Kidney capillary endothelial cell (primary cell): Measurements from ENCODE around the gene TTPAL.
A peak's percentile ranks its signal among the peaks of the same experiment; 100 is the strongest.

Experiments
- DNase-seq: peaks from one replicate; pipeline ENCODE4 v3.0.0-alpha.2; 2018; ENCODE audit warnings: low spot score

Gene TTPAL

DNA sequence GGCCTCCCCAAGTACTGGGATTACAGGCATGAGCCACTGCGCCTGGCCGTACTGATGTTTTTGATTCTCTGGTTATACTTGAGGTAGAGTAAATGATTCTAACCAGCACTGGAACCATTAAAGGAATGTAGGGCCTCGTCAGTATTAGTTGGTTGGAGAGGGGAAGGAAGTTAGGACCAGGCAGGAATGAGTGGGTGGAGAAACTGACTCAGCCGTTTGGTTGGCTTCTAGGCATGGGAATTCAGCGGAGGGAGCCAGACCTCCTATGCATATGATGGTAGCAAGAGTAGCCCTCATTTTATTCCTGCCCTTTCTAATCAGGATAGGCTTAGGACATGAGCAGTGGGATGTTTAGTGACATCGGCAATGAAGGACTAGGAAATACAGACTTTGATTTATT is 65.2 kb downstream of the TTPAL start:
- DNase-seq = peak; percentile 72

GRCh38 chr20:44541992-44542391 is 66.3 kb downstream of the TTPAL start:
- no peak for DNase-seq

DNA sequence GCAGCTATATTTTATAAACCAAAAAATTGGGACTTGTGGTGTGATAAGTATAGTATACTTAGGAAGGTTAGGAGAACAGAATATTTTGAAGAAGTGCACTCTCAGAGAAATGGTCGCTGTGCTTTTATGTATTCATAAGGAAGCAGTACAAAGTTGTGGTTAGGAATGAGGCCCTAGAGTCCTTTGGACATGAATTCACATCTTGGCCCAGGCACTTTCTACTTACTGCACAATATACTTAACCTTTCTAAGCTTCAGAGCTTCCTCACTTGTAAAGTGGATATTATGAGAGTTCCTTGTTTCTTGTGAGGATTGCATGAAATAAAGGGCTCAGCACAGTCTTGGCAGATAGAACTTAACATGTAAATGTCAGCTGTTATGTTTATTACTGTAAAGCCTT is 67.2 kb downstream of the TTPAL start:
- DNase-seq = no peak

DNA sequence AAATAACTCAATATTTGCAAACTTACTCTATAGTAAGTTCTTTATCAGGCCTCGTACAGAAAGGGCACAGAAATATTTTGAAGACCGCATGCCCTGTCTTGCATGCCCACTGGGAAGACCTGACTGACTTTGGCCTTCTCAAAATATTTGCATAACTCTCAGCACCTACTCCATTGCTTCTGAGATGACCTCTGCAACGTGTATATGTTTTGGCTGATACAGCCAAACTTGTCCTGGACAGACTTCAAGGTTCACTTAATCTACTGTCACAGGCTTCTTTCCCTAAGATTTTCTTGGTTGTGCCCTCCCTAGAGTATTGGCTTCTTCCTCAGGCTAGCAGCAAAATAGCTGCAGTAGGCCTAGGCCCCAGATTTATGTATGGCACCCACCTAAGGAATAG is 67.7 kb downstream of the TTPAL start:
- DNase-seq = no peak
